HCT116 (cell line): ENCODE data around the gene HOMER2. TPM values are rescaled to one million over a fixed set of nuclear protein-coding genes. Genes with fewer than 3 reads are reported as not detected.

ENCODE experiments used
- ATAC-seq: fragments of 200-7000 bp; cut with Tn5 transposase; 2 replicates; pipeline ENCODE4 v1.9.1; 2020; ENCODE audit warnings: mild to moderate bottlenecking, moderate library complexity
- BruUV-seq: library from RNA; stranded (reverse); fragments of 400-500 nt; replicated peaks from 2 replicates; lab custom pipeline; 2021; lab: Mats Ljungman, UMichigan
- CTCF ChIA-PET: fragments of 300-600 bp; sonication (Branson Sonifier 250); formaldehyde crosslinking; loops from one replicate; lab custom pipeline; 2021; ENCODE audit warnings: antibody characterized with exemption; lab: Charles Lee
- POLR2A ChIA-PET: fragments of 300-600, 350-600 bp; sonication (Branson Sonifier 250); formaldehyde crosslinking; loops from one replicate; lab custom pipeline; 2021; ENCODE audit warnings: antibody characterized with exemption; lab: Charles Lee
- RAD21 ChIA-PET, 2 experiments: fragments of 300-600 bp; sonication (Branson Sonifier 250); formaldehyde crosslinking; loops; one replicate each; lab custom pipeline; 2023; ENCODE audit warnings: low total read pairs in 2 of 2; ENCODE audit not compliant: uncharacterized antibody in 2 of 2, unreplicated experiment in 2 of 2, low non-redundant PET in 1 of 2; lab: Charles Lee
- DNase-seq: peaks from one replicate; pipeline ENCODE4 v3.0.0-alpha.2; 2010; ENCODE audit warnings: low read depth, low spot score
- H2AFZ ChIP-seq: fragments of 200-600 bp; shearing (Covaris generic), sonication (generic); 2 replicates; pipeline ENCODE4 v1.6.1; 2017; ENCODE audit warnings: low read depth, mixed run types, mixed read lengths, antibody characterized with exemption, low read length; ENCODE audit not compliant: poor library complexity, severe bottlenecking
- H3K27ac ChIP-seq: 2 replicates; pipeline ENCODE4 v1.5.1; 2012; ENCODE audit warnings: low read depth, low read length
- H3K27me3 ChIP-seq: fragments of 200-600 bp; sonication (generic); 2 replicates; pipeline ENCODE4 v1.6.1; 2016; ENCODE audit warnings: mixed run types, low read length, mixed read lengths; ENCODE audit not compliant: insufficient read depth
- H3K36me3 ChIP-seq, 2 experiments: fragments of 200-500 bp in 1 of 2; fragments of 200-600 bp in 1 of 2; sonication (Bioruptor generic) in 1 of 2; sonication (generic) in 1 of 2; 2 replicates each; pipeline versions ENCODE4 v1.5.1 to v1.6.1; 2014 to 2016; ENCODE audit warnings: low read length in 2 of 2, inconsistent platforms in 1 of 2, mixed read lengths in 1 of 2, mixed run types in 1 of 2; ENCODE audit not compliant: insufficient read depth in 2 of 2, control insufficient read depth in 1 of 2
- H3K4me1 ChIP-seq, 2 experiments: fragments of 200-600 bp in 1 of 2; sonication (generic) in 1 of 2; 2 replicates each; pipeline versions ENCODE4 v1.5.1 to v1.6.1; 2012 to 2017; ENCODE audit warnings: low read length in 2 of 2, inconsistent platforms in 1 of 2, mild to moderate bottlenecking in 1 of 2, mixed read lengths in 1 of 2, mixed run types in 1 of 2, moderate library complexity in 1 of 2; ENCODE audit not compliant: insufficient read depth in 2 of 2, control insufficient read depth in 1 of 2
- H3K4me2 ChIP-seq: fragments of 200-600 bp; sonication (generic); 2 replicates; pipeline ENCODE4 v1.6.1; 2017; ENCODE audit warnings: mixed run types, low read length, mixed read lengths
- H3K4me3 ChIP-seq, 2 experiments: fragments of 200-600 bp in 1 of 2; sonication (generic) in 1 of 2; replicated peaks in 1 of 2; 2 replicates each; pipeline ENCODE4 v1.5.1; 2011 to 2016; ENCODE audit warnings: low read length in 2 of 2, control low read depth in 1 of 2, low read depth in 1 of 2, mild to moderate bottlenecking in 1 of 2, mixed read lengths in 1 of 2, mixed run types in 1 of 2
- H3K79me2 ChIP-seq: fragments of 200-600 bp; sonication (generic); 2 replicates; pipeline ENCODE4 v1.6.1; 2017; ENCODE audit warnings: mild to moderate bottlenecking, mixed run types, low read length, moderate library complexity, mixed read lengths; ENCODE audit not compliant: insufficient read depth
- H3K9ac ChIP-seq: fragments of 200-600 bp; sonication (generic); 2 replicates; pipeline ENCODE4 v1.6.1; 2016; ENCODE audit warnings: low read length, mixed read lengths
- H3K9me2 ChIP-seq: fragments of 200-600 bp; sonication (generic), shearing (Covaris generic); 2 replicates; pipeline ENCODE4 v1.6.1; 2017; ENCODE audit warnings: mixed run types, mild to moderate bottlenecking, moderate library complexity; ENCODE audit not compliant: insufficient read depth
- H3K9me3 ChIP-seq, 2 experiments: fragments of 200-500 bp in 1 of 2; fragments of 200-600 bp in 1 of 2; sonication (Bioruptor generic) in 1 of 2; sonication (generic) in 1 of 2; 2 replicates each; pipeline ENCODE4 v1.6.1; 2014 to 2017; ENCODE audit warnings: low read length in 2 of 2, mixed read lengths in 2 of 2, inconsistent platforms in 1 of 2, low read depth in 1 of 2, mild to moderate bottlenecking in 1 of 2, mixed run types in 1 of 2, moderate library complexity in 1 of 2; ENCODE audit not compliant: control insufficient read depth in 1 of 2, insufficient read depth in 1 of 2
- H4K20me1 ChIP-seq: fragments of 200-600 bp; sonication (generic), shearing (Covaris generic); 2 replicates; pipeline ENCODE4 v1.6.1; 2017; ENCODE audit warnings: mixed run types, mild to moderate bottlenecking, moderate library complexity; ENCODE audit not compliant: insufficient read depth
- CBX3 ChIP-seq: IDR thresholded peaks from 2 replicates; pipeline ENCODE4 v1.6.1; 2012; ENCODE audit warnings: low read depth
- CEBPB ChIP-seq: IDR thresholded peaks from 2 replicates; pipeline ENCODE4 v1.6.1; 2012; ENCODE audit warnings: low read depth
- EGR1 ChIP-seq: IDR thresholded peaks from 2 replicates; pipeline ENCODE4 v1.6.1; 2012; ENCODE audit warnings: low read depth
- EZH2 ChIP-seq: fragments of 200-600 bp; sonication (generic); IDR thresholded peaks from 2 replicates; pipeline ENCODE4 v1.6.1; 2017; ENCODE audit warnings: antibody characterized with exemption, mixed run types
- EZH2phosphoT487 ChIP-seq: fragments of 200-600 bp; IDR thresholded peaks from 2 replicates; pipeline ENCODE4 v1.6.1; 2018; ENCODE audit warnings: antibody characterized with exemption, borderline replicate concordance
- FOSL1 ChIP-seq: IDR thresholded peaks from 2 replicates; pipeline ENCODE4 v1.6.1; 2012; ENCODE audit warnings: low read depth
- JUND ChIP-seq: IDR thresholded peaks from 2 replicates; pipeline ENCODE4 v1.6.1; 2012
- POLR2A ChIP-seq: IDR thresholded peaks from 2 replicates; pipeline ENCODE4 v1.7.0; 2011; ENCODE audit warnings: borderline replicate concordance; ENCODE audit not compliant: insufficient read depth, insufficient read length; ENCODE audit errors: extremely low read depth
- POLR2AphosphoS5 ChIP-seq: IDR thresholded peaks from 2 replicates; pipeline ENCODE4 v1.6.1; 2011; ENCODE audit warnings: mild to moderate bottlenecking, low read depth, low read length, moderate library complexity
- RAD21 ChIP-seq: IDR thresholded peaks from 2 replicates; pipeline ENCODE4 v1.6.1; 2012; ENCODE audit warnings: low read depth, mild to moderate bottlenecking
- SIN3A ChIP-seq: IDR thresholded peaks from 2 replicates; pipeline ENCODE4 v1.6.1; 2012; ENCODE audit warnings: low read depth
- SRF ChIP-seq: IDR thresholded peaks from 2 replicates; pipeline ENCODE4 v1.6.1; 2012; ENCODE audit warnings: low read depth
- TCF7L2 ChIP-seq: IDR thresholded peaks from 2 replicates; pipeline ENCODE4 v1.7.0; 2011; ENCODE audit warnings: borderline replicate concordance, inconsistent platforms; ENCODE audit not compliant: insufficient read depth, insufficient read length; ENCODE audit errors: extremely low read depth
- YY1 ChIP-seq: IDR thresholded peaks from 2 replicates; pipeline ENCODE4 v1.6.1; 2011; ENCODE audit warnings: low read length, low read depth, moderate library complexity, mild to moderate bottlenecking; ENCODE audit not compliant: insufficient replicate concordance; ENCODE audit errors: extremely low read depth
- ZFX ChIP-seq: fragments of 450-650 bp; IDR thresholded peaks from 2 replicates; pipeline ENCODE4 v1.6.1; 2017
- ZNF274 ChIP-seq: fragments of 200-500 bp; sonication (Bioruptor generic); IDR thresholded peaks from 2 replicates; pipeline ENCODE4 v1.6.1; 2014; ENCODE audit warnings: mild to moderate bottlenecking, low read depth, low read length, inconsistent platforms
- intact Hi-C: fragments of 100-400 bp; cut with micrococcal nuclease; formaldehyde crosslinking; loops from 2 replicates; pipeline ENCODE4 v1.10.0; 2022
- total RNA-seq: library from RNA; stranded (reverse); gene quantifications from one replicate; pipeline ENCODE4 v1.2.1, GENCODE V29; 2021; ENCODE audit not compliant: unreplicated experiment
- TF ChIP-seq, protein P1 (sequence below), 3 experiments: fragments of 200-600 bp in 1 of 3; sonication (generic) in 1 of 3; IDR thresholded peaks in 2 of 3; conservative IDR thresholded peaks in 1 of 3; 2 replicates each; pipeline ENCODE4 v1.5.1; 2012 to 2017; ENCODE audit warnings: low read depth in 2 of 3, low read length in 2 of 3, antibody characterized with exemption in 1 of 3, borderline replicate concordance in 1 of 3, control low read depth in 1 of 3, mild to moderate bottlenecking in 1 of 3, mixed read lengths in 1 of 3, mixed run types in 1 of 3, moderate library complexity in 1 of 3; ENCODE audit not compliant: insufficient read depth in 1 of 3
- TF ChIP-seq, protein P2 (sequence below): IDR thresholded peaks from 2 replicates; pipeline ENCODE4 v1.6.1; 2011; ENCODE audit warnings: mild to moderate bottlenecking, low read length, moderate library complexity; ENCODE audit not compliant: insufficient replicate concordance; ENCODE audit errors: extremely low read depth
- TF ChIP-seq, protein P3 (sequence below): IDR thresholded peaks from 2 replicates; pipeline ENCODE4 v1.6.1; 2012

The HOMER2 gene
- total RNA-seq, 1 experiment from 2014 or later = 3.9 TPM

DNA sequence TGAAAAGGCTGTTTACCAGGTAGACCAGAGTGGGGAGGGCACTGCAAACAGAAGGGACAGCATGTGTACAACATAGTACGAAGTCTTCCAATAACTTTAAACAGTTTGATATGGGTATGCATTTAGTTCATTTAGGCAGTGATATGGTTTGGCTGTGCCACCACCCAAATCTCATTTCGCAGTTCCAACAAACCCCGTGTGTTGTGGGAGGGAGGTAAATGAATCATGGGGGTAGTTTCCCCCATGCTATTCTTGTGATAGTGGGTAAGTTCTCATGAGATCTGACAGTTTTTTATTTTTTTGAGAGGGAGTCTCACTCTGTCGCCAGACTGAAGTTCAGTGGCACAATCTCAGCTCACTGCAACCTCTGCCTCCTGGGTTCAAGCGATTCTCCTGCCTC, 25.9 kb upstream of the HOMER2 start:
- H3K9ac ChIP-seq = no peak overlapping the region
- no peak for DNase-seq
- H2AFZ ChIP-seq = no peak overlapping the region
- no peaks in the 10 kb centered on the region for H3K9me3 ChIP-seq
- no peak overlapping the region for H3K27ac ChIP-seq
- no peak overlapping the region for H3K4me3 ChIP-seq
- CTCF ChIA-PET = no interaction called here
- no peak for TF ChIP-seq CBX3
- TF ChIP-seq EZH2phosphoT487 = no peak
- no peak for TF ChIP-seq EGR1
- TF ChIP-seq JUND = no peak
- TF ChIP-seq SRF = no peak
- no peak for TF ChIP-seq EZH2
- no peak for TF ChIP-seq CEBPB
- TF ChIP-seq ZNF274 = no peak
- TF ChIP-seq, all 23 proteins: peak for 0
- BruUV-seq = no TSS peak
- Histone ChIP-seq H3K4me2 (no peak overlapping the region), H3K79me2 (no peaks in the 10 kb centered on the region), H3K27me3 (no peaks in the 10 kb centered on the region), H3K4me1 (no peaks in the 10 kb centered on the region), H3K36me3 (no peaks in the 10 kb centered on the region), H4K20me1 (no peaks in the 10 kb centered on the region), H3K9me2 (no peaks in the 10 kb centered on the region)
- ChIA-PET POLR2A (no interaction called here), RAD21 (no interaction called here)
- intact Hi-C loops = no loop called here
- ATAC-seq = no peak

DNA sequence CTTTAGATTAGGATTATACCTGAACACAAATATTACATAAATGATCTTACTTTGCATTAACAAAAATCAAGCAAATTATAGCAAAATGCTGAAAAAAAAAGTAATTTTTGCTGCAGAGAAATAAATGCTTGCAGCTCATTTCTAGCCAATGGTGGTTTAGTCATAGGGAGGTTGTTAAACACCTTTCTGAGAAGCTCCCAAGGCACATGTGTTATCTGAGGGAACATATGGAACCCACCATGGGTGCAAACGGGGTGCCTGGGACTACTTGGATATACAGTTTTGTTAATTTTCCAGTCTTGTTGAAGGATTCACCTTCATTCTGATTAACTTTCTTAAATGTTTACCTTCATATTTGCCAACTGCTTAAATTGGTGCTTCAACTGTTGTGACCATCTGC, 24.6 kb upstream of the HOMER2 start:
- H4K20me1 ChIP-seq = no peaks in the 10 kb centered on the region
- RAD21 ChIA-PET = interaction anchor here in 1 of 2 experiments (0.7 kb wide), 1 partner anchor 18 kb away, joined by 5 read pairs; no protein-coding TSS in a partner anchor
- no peaks in the 10 kb centered on the region for H3K27me3 ChIP-seq
- intact Hi-C loops = no loop called here
- no peak overlapping the region for H3K4me3 ChIP-seq
- DNase-seq (no peak), ATAC-seq (no peak)
- CTCF ChIA-PET = no interaction called here
- no peak overlapping the region for H3K9ac ChIP-seq
- POLR2A ChIA-PET = no interaction called here
- no peak overlapping the region for H2AFZ ChIP-seq
- BruUV-seq = no TSS peak
- H3K27ac ChIP-seq = no peak overlapping the region
- H3K4me1 ChIP-seq = no peaks in the 10 kb centered on the region
- H3K4me2 ChIP-seq = no peak overlapping the region
- H3K36me3 ChIP-seq = no peaks in the 10 kb centered on the region
- no peaks in the 10 kb centered on the region for H3K9me2 ChIP-seq
- H3K79me2 ChIP-seq = no peaks in the 10 kb centered on the region
- H3K9me3 ChIP-seq = no peaks in the 10 kb centered on the region
- no peak for TF ChIP-seq SIN3A
- TF ChIP-seq RAD21 = no peak
- no peak for TF ChIP-seq ZNF274
- no peak for TF ChIP-seq POLR2AphosphoS5
- no peak for TF ChIP-seq ZFX
- no peak for TF ChIP-seq TCF7L2
- TF ChIP-seq, protein P1, sequence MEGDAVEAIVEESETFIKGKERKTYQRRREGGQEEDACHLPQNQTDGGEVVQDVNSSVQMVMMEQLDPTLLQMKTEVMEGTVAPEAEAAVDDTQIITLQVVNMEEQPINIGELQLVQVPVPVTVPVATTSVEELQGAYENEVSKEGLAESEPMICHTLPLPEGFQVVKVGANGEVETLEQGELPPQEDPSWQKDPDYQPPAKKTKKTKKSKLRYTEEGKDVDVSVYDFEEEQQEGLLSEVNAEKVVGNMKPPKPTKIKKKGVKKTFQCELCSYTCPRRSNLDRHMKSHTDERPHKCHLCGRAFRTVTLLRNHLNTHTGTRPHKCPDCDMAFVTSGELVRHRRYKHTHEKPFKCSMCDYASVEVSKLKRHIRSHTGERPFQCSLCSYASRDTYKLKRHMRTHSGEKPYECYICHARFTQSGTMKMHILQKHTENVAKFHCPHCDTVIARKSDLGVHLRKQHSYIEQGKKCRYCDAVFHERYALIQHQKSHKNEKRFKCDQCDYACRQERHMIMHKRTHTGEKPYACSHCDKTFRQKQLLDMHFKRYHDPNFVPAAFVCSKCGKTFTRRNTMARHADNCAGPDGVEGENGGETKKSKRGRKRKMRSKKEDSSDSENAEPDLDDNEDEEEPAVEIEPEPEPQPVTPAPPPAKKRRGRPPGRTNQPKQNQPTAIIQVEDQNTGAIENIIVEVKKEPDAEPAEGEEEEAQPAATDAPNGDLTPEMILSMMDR (IDR thresholded peaks at IDR 0.05 in 2 of 3, conservative IDR thresholded peaks at IDR 0.05 in 1 of 3; ENCODE audit: borderline replicate concordance in 1 of 3, insufficient read depth in 1 of 3, low read depth in 2 of 3, low read length in 2 of 3) = no peak
- TF ChIP-seq, protein P2, sequence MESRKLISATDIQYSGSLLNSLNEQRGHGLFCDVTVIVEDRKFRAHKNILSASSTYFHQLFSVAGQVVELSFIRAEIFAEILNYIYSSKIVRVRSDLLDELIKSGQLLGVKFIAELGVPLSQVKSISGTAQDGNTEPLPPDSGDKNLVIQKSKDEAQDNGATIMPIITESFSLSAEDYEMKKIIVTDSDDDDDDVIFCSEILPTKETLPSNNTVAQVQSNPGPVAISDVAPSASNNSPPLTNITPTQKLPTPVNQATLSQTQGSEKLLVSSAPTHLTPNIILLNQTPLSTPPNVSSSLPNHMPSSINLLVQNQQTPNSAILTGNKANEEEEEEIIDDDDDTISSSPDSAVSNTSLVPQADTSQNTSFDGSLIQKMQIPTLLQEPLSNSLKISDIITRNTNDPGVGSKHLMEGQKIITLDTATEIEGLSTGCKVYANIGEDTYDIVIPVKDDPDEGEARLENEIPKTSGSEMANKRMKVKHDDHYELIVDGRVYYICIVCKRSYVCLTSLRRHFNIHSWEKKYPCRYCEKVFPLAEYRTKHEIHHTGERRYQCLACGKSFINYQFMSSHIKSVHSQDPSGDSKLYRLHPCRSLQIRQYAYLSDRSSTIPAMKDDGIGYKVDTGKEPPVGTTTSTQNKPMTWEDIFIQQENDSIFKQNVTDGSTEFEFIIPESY = no peak
- TF ChIP-seq, protein P3, sequence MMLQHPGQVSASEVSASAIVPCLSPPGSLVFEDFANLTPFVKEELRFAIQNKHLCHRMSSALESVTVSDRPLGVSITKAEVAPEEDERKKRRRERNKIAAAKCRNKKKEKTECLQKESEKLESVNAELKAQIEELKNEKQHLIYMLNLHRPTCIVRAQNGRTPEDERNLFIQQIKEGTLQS = no peak
- TF ChIP-seq YY1 = no peak
- TF ChIP-seq FOSL1 = no peak
- no peak for TF ChIP-seq POLR2A
- TF ChIP-seq SRF = no peak
